Neural progenitor cell (in vitro differentiated cells): ENCODE data around the gene SCN2A. TPM values are rescaled to one million over a fixed set of nuclear protein-coding genes. Genes with fewer than 3 reads are reported as not detected.

Source experiments
- DNase-seq: peaks from one replicate; pipeline ENCODE4 v3.0.0-alpha.2; 2016; ENCODE audit warnings: low spot score
- H2AFZ ChIP-seq: fragments of 200-600 bp; sonication (generic); replicated peaks from 2 replicates; pipeline ENCODE4 v1.6.1; 2016; ENCODE audit warnings: antibody characterized with exemption
- H3F3A ChIP-seq: fragments of 200-600 bp; sonication (generic); 2 replicates; pipeline ENCODE4 v1.6.1; 2016; ENCODE audit warnings: antibody characterized with exemption, low read depth
- H3K27ac ChIP-seq: fragments of 200-600 bp; sonication (generic); 2 replicates; pipeline ENCODE4 v1.5.1; 2016; ENCODE audit warnings: mild to moderate bottlenecking
- H3K27me3 ChIP-seq: fragments of 200-600 bp; sonication (generic); 2 replicates; pipeline ENCODE4 v1.6.1; 2016; ENCODE audit warnings: mild to moderate bottlenecking, moderate library complexity
- H3K36me3 ChIP-seq: fragments of 200-600 bp; sonication (generic); 2 replicates; pipeline ENCODE4 v1.5.1; 2016
- H3K4me1 ChIP-seq: fragments of 200-600 bp; sonication (generic); 2 replicates; pipeline ENCODE4 v1.6.1; 2016; ENCODE audit warnings: mixed run types
- H3K4me2 ChIP-seq: fragments of 200-600 bp; sonication (generic); 2 replicates; pipeline ENCODE4 v1.6.1; 2016
- H3K4me3 ChIP-seq: fragments of 200-600 bp; sonication (generic); 2 replicates; pipeline ENCODE4 v1.5.1; 2016
- H3K79me2 ChIP-seq: fragments of 200-600 bp; sonication (generic); 2 replicates; pipeline ENCODE4 v1.6.1; 2016; ENCODE audit warnings: low read depth
- H3K9ac ChIP-seq: fragments of 200-600 bp; sonication (generic); 2 replicates; pipeline ENCODE4 v1.6.1; 2016
- H3K9me3 ChIP-seq: fragments of 200-600 bp; sonication (generic); 2 replicates; pipeline ENCODE4 v1.5.1; 2016; ENCODE audit warnings: low read depth
- H4K20me1 ChIP-seq: fragments of 200-600 bp; sonication (generic); 2 replicates; pipeline ENCODE4 v1.6.1; 2016; ENCODE audit warnings: low read depth
- H3K27ac Mint-ChIP-seq: 3 replicates; pipeline ENCODE4 v1.8.0; 2021; ENCODE audit warnings: mixed read lengths
- H3K27me3 Mint-ChIP-seq: 2 replicates; pipeline ENCODE4 v1.8.0; 2022; ENCODE audit warnings: low read depth, mild to moderate bottlenecking, inconsistent platforms, moderate library complexity, mixed read lengths; ENCODE audit not compliant: insufficient read depth
- H3K36me3 Mint-ChIP-seq: 3 replicates; pipeline ENCODE4 v1.8.0; 2021; ENCODE audit warnings: mixed read lengths
- H3K4me1 Mint-ChIP-seq: 3 replicates; pipeline ENCODE4 v1.8.0; 2021; ENCODE audit warnings: mixed read lengths
- H3K4me3 Mint-ChIP-seq: 3 replicates; pipeline ENCODE4 v1.8.0; 2021; ENCODE audit warnings: mild to moderate bottlenecking, moderate library complexity, mixed read lengths
- H3K9me3 Mint-ChIP-seq: 3 replicates; pipeline ENCODE4 v1.8.0; 2020; ENCODE audit warnings: mixed read lengths
- EZH2 ChIP-seq: fragments of 200-600 bp; sonication (generic); IDR thresholded peaks from 2 replicates; pipeline ENCODE4 v1.6.1; 2017; ENCODE audit warnings: antibody characterized with exemption, mild to moderate bottlenecking, moderate library complexity
- EZH2phosphoT487 ChIP-seq: fragments of 200-600 bp; sonication (generic); IDR thresholded peaks from 2 replicates; pipeline ENCODE4 v1.6.1; 2017; ENCODE audit warnings: antibody characterized with exemption
- total RNA-seq: library from RNA; depleted of rRNA; stranded (reverse); fragments of >200 nt; gene quantifications from 2 replicates; pipeline ENCODE4 v1.2.3, GENCODE V29; 2015; ENCODE audit warnings: low replicate concordance
- TF ChIP-seq, protein P1 (sequence below): fragments of 200-600 bp; sonication (generic); IDR thresholded peaks from 2 replicates; pipeline ENCODE4 v1.5.1; 2017; ENCODE audit warnings: antibody characterized with exemption, mild to moderate bottlenecking

SCN2A gene
- total RNA-seq, 1 donor from 2014 or later, result 0.30 TPM

GRCh38 chr2:165280356-165280755, 41.1 kb downstream of the SCN2A start:
- no peaks in the 10 kb centered on the region for H3K27me3 ChIP-seq
- H3K4me3 ChIP-seq, result no peak overlapping the region
- H3K4me3 Mint-ChIP-seq, result no peak overlapping the region
- H3K27ac ChIP-seq, result no peak overlapping the region
- no peaks in the 10 kb centered on the region for H3K4me1 ChIP-seq
- no peaks in the 10 kb centered on the region for H3K27me3 Mint-ChIP-seq
- no peaks in the 10 kb centered on the region for H3K36me3 ChIP-seq
- H3K9me3 ChIP-seq, result no peaks in the 10 kb centered on the region
- no peak overlapping the region for H3K9ac ChIP-seq
- DNase-seq, result no peak
- H4K20me1 ChIP-seq, result no peaks in the 10 kb centered on the region
- H3K4me1 Mint-ChIP-seq, result peaks cover 5% of the 10 kb centered on the region
- H3K36me3 Mint-ChIP-seq, result no peaks in the 10 kb centered on the region
- H3K4me2 ChIP-seq, result no peak overlapping the region
- H3K79me2 ChIP-seq, result no peaks in the 10 kb centered on the region
- no peak overlapping the region for H2AFZ ChIP-seq
- H3F3A ChIP-seq, result no peaks in the 10 kb centered on the region
- H3K27ac Mint-ChIP-seq, result no peak overlapping the region
- no peak for TF ChIP-seq EZH2phosphoT487
- TF ChIP-seq, protein P1, sequence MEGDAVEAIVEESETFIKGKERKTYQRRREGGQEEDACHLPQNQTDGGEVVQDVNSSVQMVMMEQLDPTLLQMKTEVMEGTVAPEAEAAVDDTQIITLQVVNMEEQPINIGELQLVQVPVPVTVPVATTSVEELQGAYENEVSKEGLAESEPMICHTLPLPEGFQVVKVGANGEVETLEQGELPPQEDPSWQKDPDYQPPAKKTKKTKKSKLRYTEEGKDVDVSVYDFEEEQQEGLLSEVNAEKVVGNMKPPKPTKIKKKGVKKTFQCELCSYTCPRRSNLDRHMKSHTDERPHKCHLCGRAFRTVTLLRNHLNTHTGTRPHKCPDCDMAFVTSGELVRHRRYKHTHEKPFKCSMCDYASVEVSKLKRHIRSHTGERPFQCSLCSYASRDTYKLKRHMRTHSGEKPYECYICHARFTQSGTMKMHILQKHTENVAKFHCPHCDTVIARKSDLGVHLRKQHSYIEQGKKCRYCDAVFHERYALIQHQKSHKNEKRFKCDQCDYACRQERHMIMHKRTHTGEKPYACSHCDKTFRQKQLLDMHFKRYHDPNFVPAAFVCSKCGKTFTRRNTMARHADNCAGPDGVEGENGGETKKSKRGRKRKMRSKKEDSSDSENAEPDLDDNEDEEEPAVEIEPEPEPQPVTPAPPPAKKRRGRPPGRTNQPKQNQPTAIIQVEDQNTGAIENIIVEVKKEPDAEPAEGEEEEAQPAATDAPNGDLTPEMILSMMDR, result no peak
- TF ChIP-seq EZH2, result no peak
- H3K9me3 Mint-ChIP-seq, result no peaks in the 10 kb centered on the region

GRCh38 chr2:165281387-165281786, 42.2 kb downstream of the SCN2A start:
- Histone ChIP-seq H3K4me1 (no peaks in the 10 kb centered on the region), H3K27ac (no peak overlapping the region), H3K36me3 (no peaks in the 10 kb centered on the region), H2AFZ (no peak overlapping the region), H3K4me2 (no peak overlapping the region), H3K79me2 (no peaks in the 10 kb centered on the region), H3K9ac (no peak overlapping the region), H4K20me1 (no peaks in the 10 kb centered on the region), H3K27me3 (no peaks in the 10 kb centered on the region), H3K9me3 (no peaks in the 10 kb centered on the region), H3K4me3 (no peak overlapping the region), H3F3A (no peaks in the 10 kb centered on the region)
- no peaks in the 10 kb centered on the region for H3K36me3 Mint-ChIP-seq
- TF ChIP-seq, protein P1, result no peak
- peak overlapping the region; percentile 16 for H3K27ac Mint-ChIP-seq
- H3K9me3 Mint-ChIP-seq, result no peaks in the 10 kb centered on the region
- H3K27me3 Mint-ChIP-seq, result no peaks in the 10 kb centered on the region
- DNase-seq, result no peak
- no peak overlapping the region for H3K4me3 Mint-ChIP-seq
- H3K4me1 Mint-ChIP-seq, result peaks cover 14% of the 10 kb centered on the region

DNA sequence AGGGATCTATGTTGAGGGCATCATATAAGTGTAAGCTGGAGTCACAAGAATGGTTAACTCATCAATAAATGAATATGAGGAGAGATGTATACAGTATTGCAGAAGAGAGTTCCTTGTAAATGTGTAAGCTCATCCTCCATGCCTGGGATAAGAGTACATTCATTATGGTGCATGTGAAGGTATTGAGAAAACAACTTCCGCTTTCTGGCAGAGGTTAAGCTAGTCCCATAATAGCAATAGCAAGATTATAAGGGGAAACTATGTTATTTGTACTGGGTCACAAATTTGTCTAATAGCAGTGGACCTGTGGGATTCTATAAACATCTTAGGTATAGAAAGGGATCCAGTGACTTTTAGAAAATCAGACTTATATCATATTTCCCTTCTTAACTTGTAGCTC, 44.1 kb downstream of the SCN2A start:
- no peaks in the 10 kb centered on the region for H4K20me1 ChIP-seq
- no peak overlapping the region for H3K27ac ChIP-seq
- no peak overlapping the region for H2AFZ ChIP-seq
- no peak overlapping the region for H3K4me3 ChIP-seq
- Mint-ChIP-seq H3K4me1 (peaks cover 14% of the 10 kb centered on the region), H3K9me3 (no peaks in the 10 kb centered on the region), H3K27ac (no peak overlapping the region), H3K27me3 (no peaks in the 10 kb centered on the region), H3K4me3 (no peak overlapping the region), H3K36me3 (no peaks in the 10 kb centered on the region)
- no peaks in the 10 kb centered on the region for H3F3A ChIP-seq
- no peak for TF ChIP-seq EZH2phosphoT487
- TF ChIP-seq, protein P1, result no peak
- no peak for TF ChIP-seq EZH2
- no peaks in the 10 kb centered on the region for H3K9me3 ChIP-seq
- no peak overlapping the region for H3K9ac ChIP-seq
- DNase-seq, result no peak
- no peaks in the 10 kb centered on the region for H3K36me3 ChIP-seq
- no peaks in the 10 kb centered on the region for H3K4me1 ChIP-seq
- H3K27me3 ChIP-seq, result no peaks in the 10 kb centered on the region
- no peak overlapping the region for H3K4me2 ChIP-seq
- H3K79me2 ChIP-seq, result no peaks in the 10 kb centered on the region
